ENCODE data around the gene CCNF.

DNA sequence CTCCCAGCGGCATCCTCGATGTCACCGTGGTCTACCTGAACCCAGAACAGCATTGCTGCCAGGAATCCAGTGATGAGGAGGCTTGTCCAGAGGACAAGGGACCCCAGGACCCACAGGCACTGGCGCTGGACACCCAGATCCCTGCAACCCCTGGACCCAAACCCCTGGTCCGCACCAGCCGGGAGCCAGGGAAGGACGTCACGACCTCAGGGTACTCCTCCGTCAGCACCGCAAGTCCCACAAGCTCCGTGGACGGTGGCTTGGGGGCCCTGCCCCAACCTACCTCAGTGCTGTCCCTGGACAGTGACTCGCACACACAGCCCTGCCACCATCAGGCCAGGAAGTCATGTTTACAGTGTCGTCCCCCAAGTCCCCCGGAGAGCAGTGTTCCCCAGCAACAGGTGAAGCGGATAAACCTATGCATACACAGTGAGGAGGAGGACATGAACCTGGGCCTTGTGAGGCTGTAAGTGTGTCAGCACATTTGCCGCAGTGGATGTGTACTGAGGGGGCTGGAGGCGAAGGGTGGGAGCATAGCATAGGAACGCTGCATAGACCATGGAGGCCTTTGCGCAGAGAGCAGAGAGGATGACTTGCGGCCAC is 27.4 kb downstream of the CCNF start:
- TF ChIP-seq CTCF (IDR thresholded peaks at IDR 0.05) (no peak), ESRRA (IDR thresholded peaks at IDR 0.05; ENCODE audit: borderline replicate concordance, low read length) (no peak), CHD2 (IDR thresholded peaks at IDR 0.05; ENCODE audit: low read length, partially characterized antibody) (no peak), SREBF2 (IDR thresholded peaks at IDR 0.05) (no peak), RCOR1 (IDR thresholded peaks at IDR 0.05; ENCODE audit: low read depth, low read length) (no peak), MAFK (IDR thresholded peaks at IDR 0.05; ENCODE audit: partially characterized antibody) (no peak)
- TF ChIP-seq, protein P1, sequence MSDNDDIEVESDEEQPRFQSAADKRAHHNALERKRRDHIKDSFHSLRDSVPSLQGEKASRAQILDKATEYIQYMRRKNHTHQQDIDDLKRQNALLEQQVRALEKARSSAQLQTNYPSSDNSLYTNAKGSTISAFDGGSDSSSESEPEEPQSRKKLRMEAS (IDR thresholded peaks at IDR 0.05): no peak
- TF ChIP-seq, protein P2, sequence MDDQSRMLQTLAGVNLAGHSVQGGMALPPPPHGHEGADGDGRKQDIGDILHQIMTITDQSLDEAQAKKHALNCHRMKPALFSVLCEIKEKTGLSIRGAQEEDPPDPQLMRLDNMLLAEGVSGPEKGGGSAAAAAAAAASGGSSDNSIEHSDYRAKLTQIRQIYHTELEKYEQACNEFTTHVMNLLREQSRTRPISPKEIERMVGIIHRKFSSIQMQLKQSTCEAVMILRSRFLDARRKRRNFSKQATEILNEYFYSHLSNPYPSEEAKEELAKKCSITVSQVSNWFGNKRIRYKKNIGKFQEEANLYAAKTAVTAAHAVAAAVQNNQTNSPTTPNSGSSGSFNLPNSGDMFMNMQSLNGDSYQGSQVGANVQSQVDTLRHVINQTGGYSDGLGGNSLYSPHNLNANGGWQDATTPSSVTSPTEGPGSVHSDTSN (IDR thresholded peaks at IDR 0.05): no peak
